GM12878 (cell line): ENCODE data around the gene STK32B. TPM values are rescaled to one million over a fixed set of nuclear protein-coding genes. Genes with fewer than 3 reads are reported as not detected.

Experiments
- ATAC-seq: fragments of 200-7000 bp; cut with Tn5 transposase; 3 replicates; pipeline ENCODE4 v1.9.1; 2020; ENCODE audit warnings: mild to moderate bottlenecking, moderate library complexity
- BruUV-seq: library from RNA; stranded (reverse); fragments of 400-500 nt; replicated peaks from 2 replicates; lab custom pipeline; 2021; lab: Mats Ljungman, UMichigan
- CTCF ChIA-PET: fragments of 300-600 bp; sonication (Branson Sonifier 250); formaldehyde crosslinking; extraction: SDS; loops from one replicate; lab custom pipeline; 2021; ENCODE audit warnings: inconsistent platforms; lab: Yijun Ruan, JAX
- POLR2A ChIA-PET: fragments of 350-600 bp; formaldehyde crosslinking; extraction: SDS; loops from one replicate; lab custom pipeline; 2021; ENCODE audit warnings: inconsistent platforms; lab: Charles Lee
- RAD21 ChIA-PET: fragments of 300-600 bp; sonication (Branson Sonifier 250); formaldehyde crosslinking; loops from one replicate; lab custom pipeline; 2023; ENCODE audit warnings: antibody characterized with exemption; ENCODE audit not compliant: unreplicated experiment; lab: Charles Lee
- SMC1A ChIA-PET: fragments of 300-600 bp; sonication (Branson Sonifier 250); formaldehyde crosslinking; loops from one replicate; lab custom pipeline; 2023; ENCODE audit not compliant: unreplicated experiment, uncharacterized antibody; lab: Charles Lee
- DNase-seq: peaks from one replicate; pipeline ENCODE4 v3.0.0-alpha.2; 2011; ENCODE audit warnings: low read depth, low spot score
- FAIRE-seq: peaks from 3 replicates; lab custom pipeline; 2011; peaks lifted over from hg19 to GRCh38; lab: Jason Lieb, UNC
- H2AFZ ChIP-seq: 2 replicates; pipeline ENCODE4 v1.6.0; 2011; ENCODE audit warnings: low read depth, low read length, control low read depth; ENCODE audit not compliant: control insufficient read depth
- H3K27ac ChIP-seq: 2 replicates; pipeline ENCODE4 v1.5.1; 2011; ENCODE audit warnings: control low read depth; ENCODE audit not compliant: control insufficient read depth, insufficient read depth
- H3K27me3 ChIP-seq, 2 experiments: replicated peaks in 1 of 2; 2 replicates each; pipeline versions ENCODE4 v1.6.0 to v1.6.1; 2011; ENCODE audit warnings: low read length in 1 of 2; ENCODE audit not compliant: control insufficient read depth in 2 of 2, insufficient read depth in 2 of 2
- H3K36me3 ChIP-seq, 2 experiments: 2 replicates each; pipeline ENCODE4 v1.5.1; 2011; ENCODE audit warnings: low read length in 1 of 2; ENCODE audit not compliant: control insufficient read depth in 2 of 2, insufficient read depth in 2 of 2
- H3K4me1 ChIP-seq: 2 replicates; pipeline ENCODE4 v1.6.1; 2011; ENCODE audit warnings: mild to moderate bottlenecking, low read length, moderate library complexity, mixed read lengths; ENCODE audit not compliant: control insufficient read depth, insufficient read depth
- H3K4me2 ChIP-seq: 2 replicates; pipeline ENCODE4 v1.6.0; 2011; ENCODE audit warnings: control low read depth; ENCODE audit not compliant: control insufficient read depth, insufficient read depth
- H3K4me3 ChIP-seq: fragments of 200-600 bp; sonication (generic); 2 replicates; pipeline ENCODE4 v1.5.1; 2016
- H3K79me2 ChIP-seq: 2 replicates; pipeline ENCODE4 v1.6.0; 2011; ENCODE audit warnings: low read length; ENCODE audit not compliant: control insufficient read depth, insufficient read depth
- H3K9ac ChIP-seq: 2 replicates; pipeline ENCODE4 v1.8.0; 2011; ENCODE audit warnings: low read length, control low read depth, mixed read lengths; ENCODE audit not compliant: control insufficient read depth, insufficient read depth
- H3K9me3 ChIP-seq: replicated peaks from 3 replicates; pipeline ENCODE4 v1.5.1; 2011; ENCODE audit warnings: mild to moderate bottlenecking, low read length; ENCODE audit not compliant: control insufficient read depth, insufficient read depth
- H4K20me1 ChIP-seq: 2 replicates; pipeline ENCODE4 v1.6.0; 2011; ENCODE audit not compliant: control insufficient read depth, insufficient read depth
- BHLHE40 ChIP-seq, 2 experiments: fragments of 450-650 bp in 1 of 2; IDR thresholded peaks; 2 replicates each; pipeline ENCODE4 v1.6.1; 2011 to 2017; ENCODE audit warnings: low read depth in 2 of 2, borderline replicate concordance in 1 of 2, improper control_type of control experiment in 1 of 2, low read length in 1 of 2, mild to moderate bottlenecking in 1 of 2
- CHD4 ChIP-seq: fragments of 200-600 bp; sonication (generic); IDR thresholded peaks from 2 replicates; pipeline ENCODE4 v1.6.1; 2016; ENCODE audit warnings: mild to moderate bottlenecking
- E2F4 ChIP-seq: IDR thresholded peaks from 2 replicates; pipeline ENCODE4 v1.6.1; 2012; ENCODE audit warnings: low read depth, low read length, improper control_type of control experiment
- EGR1 ChIP-seq, 2 experiments: IDR thresholded peaks; 1 replicate in 1 of 2; 2 replicates in 1 of 2; pipeline ENCODE4 v1.6.1; 2011 to 2012; ENCODE audit warnings: low read depth in 2 of 2, low read length in 2 of 2, borderline replicate concordance in 1 of 2, mild to moderate bottlenecking in 1 of 2, moderate library complexity in 1 of 2
- LARP7 ChIP-seq: fragments of 450-650 bp; IDR thresholded peaks from 2 replicates; pipeline ENCODE4 v1.6.1; 2017; ENCODE audit warnings: mild to moderate bottlenecking
- MLLT1 ChIP-seq: fragments of 450-650 bp; IDR thresholded peaks from 2 replicates; pipeline ENCODE4 v1.6.1; 2016; ENCODE audit warnings: mild to moderate bottlenecking
- PKNOX1 ChIP-seq: fragments of 450-650 bp; IDR thresholded peaks from 2 replicates; pipeline ENCODE4 v1.6.1; 2016; ENCODE audit warnings: mild to moderate bottlenecking
- RUNX3 ChIP-seq: IDR thresholded peaks from 2 replicates; pipeline ENCODE4 v1.6.1; 2012; ENCODE audit warnings: low read length, inconsistent platforms
- SIN3A ChIP-seq: IDR thresholded peaks from 2 replicates; pipeline ENCODE4 v1.6.1; 2012; ENCODE audit warnings: low read depth, low read length, improper control_type of control experiment
- SPI1 ChIP-seq: IDR thresholded peaks from 2 replicates; pipeline ENCODE4 v1.6.1; 2011; ENCODE audit warnings: low read depth, mild to moderate bottlenecking, low read length, moderate library complexity, borderline replicate concordance; ENCODE audit not compliant: insufficient read depth
- SREBF1 ChIP-seq: IDR thresholded peaks from 2 replicates; pipeline ENCODE4 v1.6.1; 2012; ENCODE audit warnings: mild to moderate bottlenecking, low read length
- STAT3 ChIP-seq: IDR thresholded peaks from 2 replicates; pipeline ENCODE4 v1.6.1; 2011; ENCODE audit warnings: low read depth, low read length, improper control_type of control experiment
- WGBS: methylation state at CpG from one replicate; pipeline ENCODE4 v1.1.6; 2016; ENCODE audit warnings: low lambda C conversion rate; ENCODE audit not compliant: insufficient replicate concordance, insufficient coverage; ENCODE audit errors: missing lambda C conversion rate; 5-methylcytosine and 5-hydroxymethylcytosine counted together
- in situ Hi-C: fragments of 300-500 bp; cut with MboI; formaldehyde crosslinking; loops from 9 replicates; pipeline ENCODE4 v1.14.3; 2018; ENCODE audit warnings: mixed read lengths
- intact Hi-C: fragments of 100-400 bp; cut with micrococcal nuclease; formaldehyde crosslinking; loops from one replicate; pipeline ENCODE4 v1.14.2; 2022; ENCODE audit not compliant: unreplicated experiment
- polyA plus RNA-seq, 11 experiments: library from polyadenylated mRNA; depleted of rRNA in 4 of 11; unstranded in 6 of 11; stranded (reverse) in 5 of 11; fragments of >200 nt; fragmentation: Nextera tagmentation in 4 of 11; fragmentation: Illumina TruSeq in 1 of 11; extraction: Ambion mirVana in 4 of 11; extraction: Trizol in 1 of 11; gene quantifications; 1 replicate in 1 of 11; 2 replicates in 10 of 11; pipeline versions ENCODE4 v1.2.1 to v1.2.3, GENCODE V29; 2011 to 2016; ENCODE audit warnings: inconsistent platforms in 2 of 11, missing spikeins in 2 of 11, low read depth in 1 of 11
- total RNA-seq, 4 experiments: library from RNA; depleted of rRNA in 3 of 4; stranded (reverse); fragments of >200 nt in 3 of 4; fragmentation: Illumina TruSeq in 1 of 4; extraction: Trizol in 1 of 4; gene quantifications; 2 replicates each; pipeline versions ENCODE4 v1.2.1 to v1.2.3, GENCODE V29; 2013 to 2021

STK32B gene
- total and polyA plus RNA-seq, 10 of the 15 experiments (the other 5 are each of a cell fraction or from before 2014, with no cell fraction given) = 0.04 to 0.12 (median 0.08) TPM; not detected in 7

GRCh38 chr4:5096261-5096660, 45.0 kb downstream of the STK32B start (continued):
- TF ChIP-seq MLLT1 (no peak), SIN3A (no peak), RUNX3 (no peak), LARP7 (no peak), SPI1 (no peak), STAT3 (no peak)

GRCh38 chr4:5098176-5098575, 46.9 kb downstream of the STK32B start:
- no peak overlapping the region for H2AFZ ChIP-seq
- ATAC-seq = no peak
- SMC1A ChIA-PET = no interaction called here
- in situ Hi-C loops (no loop called here), intact Hi-C loops (no loop called here)
- no peaks in the 10 kb centered on the region for H3K4me1 ChIP-seq
- no peaks in the 10 kb centered on the region for H3K36me3 ChIP-seq
- no peak overlapping the region for H3K4me2 ChIP-seq
- BruUV-seq = no TSS peak
- POLR2A ChIA-PET = no interaction called here
- no peak overlapping the region for H3K9ac ChIP-seq
- 0% methylated on average over 1 of the region's 1 CpG for WGBS
- no peaks in the 10 kb centered on the region for H3K9me3 ChIP-seq
- H3K79me2 ChIP-seq = no peaks in the 10 kb centered on the region
- CTCF ChIA-PET = no interaction called here
- no peak overlapping the region for H3K27ac ChIP-seq
- RAD21 ChIA-PET = no interaction called here
- H3K27me3 ChIP-seq = no peaks in the 10 kb centered on the region
- no peak for FAIRE-seq
- H3K4me3 ChIP-seq = no peak overlapping the region
- TF ChIP-seq E2F4 (no peak), SREBF1 (no peak), PKNOX1 (no peak), EGR1 (IDR thresholded peaks at IDR 0.05; ENCODE audit: borderline replicate concordance in 1 of 2, low read depth in 2 of 2, low read length in 2 of 2) (no peak), BHLHE40 (IDR thresholded peaks at IDR 0.05; ENCODE audit: borderline replicate concordance in 1 of 2, low read depth in 2 of 2, low read length in 1 of 2) (no peak), CHD4 (no peak)
- DNase-seq = no peak
- H4K20me1 ChIP-seq = no peaks in the 10 kb centered on the region
